Stimulated activated CD4-positive, alpha-beta T cell treated with anti-CD3 and anti-CD28 coated beads, TNF-alpha, amount 100 ng/mL, for 4 hours (primary cell): Measurements from ENCODE around the gene CREG2.

Source experiments
- DNase-seq, 3 experiments: peaks; one replicate each; pipeline ENCODE4 v3.0.0-alpha.2; 2020; ENCODE audit warnings: low read depth in 3 of 3

CREG2 gene

DNA sequence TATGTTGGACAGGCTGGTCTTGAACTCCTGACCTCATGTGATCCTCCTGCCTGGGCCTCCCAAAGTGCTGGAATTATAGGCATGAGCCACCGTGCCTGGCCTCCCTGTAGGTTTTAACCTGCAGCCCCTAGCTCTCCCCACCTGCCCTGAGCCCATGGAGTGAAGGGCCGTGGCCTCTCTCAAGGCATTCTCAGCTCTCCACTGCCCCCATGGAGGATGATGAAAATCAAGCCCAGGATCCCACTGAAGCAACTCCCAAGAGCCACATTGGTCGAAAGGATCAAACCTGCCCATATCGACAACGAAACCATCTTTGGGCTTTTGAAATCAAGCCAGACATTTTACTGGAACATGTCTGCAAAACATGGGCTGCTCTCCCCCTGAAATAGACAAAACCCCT, 22.4 kb upstream of the CREG2 start:
- DNase-seq, result no peak

DNA sequence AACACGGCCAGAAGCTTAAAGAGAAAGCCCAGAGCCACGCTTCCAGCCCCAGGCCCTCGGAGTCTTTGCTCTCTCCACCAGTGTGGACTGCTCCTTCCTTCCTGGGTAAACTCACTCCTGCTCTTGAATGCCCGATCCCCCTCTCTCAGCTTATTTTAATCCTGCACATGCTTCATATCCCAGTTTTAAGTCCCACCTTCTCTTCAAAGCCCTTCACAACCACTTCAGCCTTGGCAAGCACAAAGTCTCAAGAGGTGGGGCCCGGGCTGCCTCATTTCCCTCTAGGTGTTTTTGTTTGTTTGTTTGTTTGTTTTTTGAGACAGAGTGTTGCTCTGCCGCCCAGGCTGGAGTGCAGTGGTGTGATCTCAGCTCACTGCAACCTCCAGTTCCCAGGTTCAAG, 21.6 kb upstream of the CREG2 start:
- DNase-seq, result no peak

DNA sequence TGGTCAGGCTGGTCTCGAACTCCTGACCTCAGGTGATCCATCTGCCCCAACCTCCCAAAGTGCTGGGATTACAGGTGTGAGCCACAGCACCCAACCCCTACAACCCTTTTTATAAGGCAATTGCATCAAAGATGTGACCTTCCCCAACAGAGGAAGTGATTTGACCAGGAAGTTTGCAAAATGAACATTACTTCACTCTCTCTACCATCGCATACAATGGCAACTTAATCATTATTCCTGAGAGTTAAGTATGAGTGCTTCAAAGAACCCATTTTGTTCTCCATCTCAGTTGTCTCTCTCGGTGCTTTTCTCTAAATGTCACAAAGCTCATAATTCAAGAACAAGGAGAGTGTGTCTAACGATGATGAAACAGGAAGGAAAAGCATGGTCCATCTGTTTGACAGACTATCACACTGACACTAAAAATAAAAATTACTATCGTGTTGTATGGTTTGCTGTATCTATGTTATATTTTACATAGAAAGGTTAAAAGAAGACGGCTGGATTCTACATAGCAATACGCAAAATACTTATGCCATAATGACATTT, 18.1 kb upstream of the CREG2 start:
- no peak for DNase-seq

DNA sequence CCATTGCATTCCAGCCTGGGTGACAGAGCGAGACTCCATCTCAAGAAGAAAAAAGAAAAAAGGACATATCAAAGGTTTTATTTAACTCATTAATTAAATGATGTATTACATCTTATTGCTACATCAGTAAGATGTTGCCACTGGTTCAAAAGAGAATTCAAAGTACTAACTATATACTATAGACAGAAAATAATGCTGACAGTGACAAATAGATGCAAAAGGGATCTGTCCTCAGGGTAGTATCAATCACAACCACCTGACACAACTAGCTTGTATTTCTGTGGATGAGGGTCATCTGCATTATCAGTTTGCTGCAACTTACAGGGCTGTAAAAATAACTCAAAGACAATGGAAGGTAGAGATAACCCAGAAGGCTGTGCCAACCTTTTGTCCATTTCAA, 16.4 kb upstream of the CREG2 start:
- no peak for DNase-seq

DNA sequence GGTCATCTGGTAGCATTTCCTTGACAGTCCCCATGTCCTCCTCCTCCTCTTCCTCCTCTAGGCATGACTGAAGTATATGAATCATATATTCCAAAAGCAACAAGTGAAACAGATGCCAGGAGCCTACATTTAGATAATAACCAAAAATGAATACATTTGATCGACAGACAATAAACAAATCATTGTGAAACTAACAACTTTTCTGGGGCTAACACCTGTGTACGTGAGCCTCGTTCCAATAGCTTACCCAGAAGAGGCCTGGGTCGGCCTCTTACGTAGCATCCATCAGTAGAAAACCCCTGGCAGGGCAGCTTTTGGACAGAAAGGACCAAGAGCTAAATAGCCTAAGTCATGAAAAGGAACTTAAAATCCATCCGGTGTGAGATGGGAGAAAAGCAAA, 15.3 kb upstream of the CREG2 start:
- no peak for DNase-seq

DNA sequence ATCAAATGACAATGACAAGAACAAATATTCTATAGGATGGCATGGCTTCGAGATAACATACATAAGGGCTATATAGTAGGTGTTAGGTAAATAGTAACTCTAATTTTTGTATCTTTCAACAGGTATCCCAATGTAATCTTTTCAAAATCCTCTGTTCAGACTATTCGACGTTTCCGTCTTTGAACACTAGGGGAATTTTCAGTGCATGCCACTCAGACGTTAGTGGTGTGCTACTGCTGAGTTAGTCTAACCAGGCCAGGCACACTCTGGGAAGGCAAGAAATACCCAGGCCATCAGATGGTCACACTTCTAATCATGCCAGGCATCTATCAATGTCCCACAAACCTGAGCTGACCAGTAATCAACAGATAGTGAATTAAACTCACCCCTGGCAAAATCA, 14.6 kb upstream of the CREG2 start:
- no peak for DNase-seq

DNA sequence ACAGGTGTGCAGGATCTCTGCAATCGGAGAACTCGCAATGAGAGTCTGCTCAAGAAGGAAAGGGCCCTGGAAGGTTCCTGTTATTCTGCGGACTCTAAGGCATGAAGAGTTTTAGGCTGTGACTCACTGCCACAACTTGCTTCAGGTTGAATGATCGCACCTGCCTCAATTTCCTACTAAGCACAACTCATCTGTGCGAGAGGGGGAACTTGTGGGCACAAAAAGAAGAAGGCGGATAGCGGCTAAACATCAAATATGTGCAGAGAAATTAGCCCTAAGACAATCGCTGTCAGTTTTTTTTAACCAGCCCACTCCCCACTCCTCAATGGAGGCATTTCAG, 14.0 kb upstream of the CREG2 start:
- no peak for DNase-seq

DNA sequence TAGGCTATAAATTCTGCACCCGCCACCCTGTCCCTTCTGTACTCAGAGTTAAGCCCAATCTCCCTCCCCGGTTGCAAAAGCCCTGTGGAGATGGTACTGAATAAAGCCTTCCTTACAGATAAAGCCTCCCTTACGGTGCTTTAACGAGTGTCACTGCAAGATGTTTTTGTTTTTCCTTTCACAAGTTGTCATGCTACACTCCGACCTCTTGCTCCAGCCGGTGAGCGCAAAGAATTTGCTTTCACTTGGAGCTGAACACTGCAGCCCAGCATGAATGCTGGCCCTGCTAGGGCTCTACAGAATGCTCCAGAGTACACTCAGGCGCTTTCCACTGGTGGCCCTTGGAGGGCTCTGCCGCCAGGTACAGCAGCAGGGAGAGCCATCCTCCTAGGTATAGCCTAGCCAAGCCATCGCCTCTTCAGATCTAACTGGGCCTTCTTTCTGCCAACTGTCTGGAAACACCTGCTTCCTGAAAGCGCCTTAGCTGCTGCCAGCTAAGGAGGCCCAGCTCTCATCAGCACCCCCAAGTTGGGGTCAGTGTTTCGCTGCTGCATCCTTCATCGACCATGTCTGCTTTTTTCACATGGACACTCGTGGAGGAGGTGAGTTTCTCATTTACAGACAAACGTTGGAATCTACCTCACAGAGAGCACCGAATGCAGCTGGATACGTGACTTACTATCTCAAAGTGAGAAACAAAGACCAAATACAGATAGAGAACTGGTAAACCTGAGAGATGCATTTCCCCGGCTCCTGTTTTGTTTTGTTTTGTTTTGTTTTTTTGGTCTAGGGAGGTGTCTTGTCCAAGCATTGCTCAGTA, 13.4 kb upstream of the CREG2 start:
- no peak for DNase-seq

DNA sequence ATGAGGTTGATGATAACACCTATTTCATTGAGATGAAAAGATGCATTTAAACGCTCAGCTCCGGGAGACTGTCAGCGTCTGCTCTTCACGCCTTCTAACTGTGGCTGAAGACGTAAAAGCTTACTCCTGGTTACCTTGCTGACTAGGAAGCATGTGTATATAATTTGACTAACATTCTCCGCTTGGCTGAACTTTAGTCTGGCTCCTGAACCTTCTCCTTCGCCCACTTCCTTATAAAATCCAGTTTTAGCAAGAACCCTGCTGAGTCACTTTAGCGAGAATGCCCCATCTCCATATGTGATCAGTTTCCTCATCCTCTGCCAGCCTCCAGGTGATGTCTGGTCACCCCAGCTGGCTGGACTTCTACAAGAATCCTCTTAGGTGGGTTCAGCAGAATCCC, 12.7 kb upstream of the CREG2 start:
- no peak for DNase-seq

DNA sequence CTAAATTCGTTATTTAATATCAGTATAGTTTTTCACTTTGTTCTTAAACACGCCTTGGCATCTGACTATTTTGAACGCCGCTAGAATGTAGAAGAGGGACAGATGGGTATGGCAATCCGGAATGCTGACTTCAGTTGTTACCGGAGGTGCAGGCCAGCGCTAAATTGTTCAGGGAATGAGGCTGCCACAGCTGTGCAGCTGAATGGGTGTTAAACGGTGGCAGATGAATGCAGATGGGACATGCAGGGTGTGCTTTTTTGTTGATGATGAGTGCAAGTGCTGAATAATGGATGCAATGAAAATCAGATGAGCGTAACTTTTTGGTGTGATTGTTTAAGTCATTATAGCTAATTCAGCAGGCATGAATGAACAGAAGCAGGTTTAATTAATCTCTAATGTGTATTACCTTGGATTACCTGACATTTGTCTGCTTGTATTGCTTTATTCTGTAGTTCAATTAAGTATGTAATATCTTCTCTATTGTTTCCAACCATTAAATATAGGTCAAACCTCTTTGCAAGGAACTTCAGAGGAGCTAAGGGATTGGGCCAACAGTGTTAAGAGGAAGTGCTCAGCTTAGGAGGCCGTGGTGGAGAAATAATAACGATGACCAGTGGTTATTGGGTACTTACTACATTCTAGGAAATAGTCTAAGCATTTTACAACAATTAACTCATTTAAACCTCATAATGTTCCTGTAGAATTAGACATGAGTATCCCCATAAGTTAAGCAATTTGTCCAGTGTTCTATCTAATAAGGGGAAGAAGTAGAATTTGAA, 11.9 kb upstream of the CREG2 start:
- DNase-seq, result no peak

DNA sequence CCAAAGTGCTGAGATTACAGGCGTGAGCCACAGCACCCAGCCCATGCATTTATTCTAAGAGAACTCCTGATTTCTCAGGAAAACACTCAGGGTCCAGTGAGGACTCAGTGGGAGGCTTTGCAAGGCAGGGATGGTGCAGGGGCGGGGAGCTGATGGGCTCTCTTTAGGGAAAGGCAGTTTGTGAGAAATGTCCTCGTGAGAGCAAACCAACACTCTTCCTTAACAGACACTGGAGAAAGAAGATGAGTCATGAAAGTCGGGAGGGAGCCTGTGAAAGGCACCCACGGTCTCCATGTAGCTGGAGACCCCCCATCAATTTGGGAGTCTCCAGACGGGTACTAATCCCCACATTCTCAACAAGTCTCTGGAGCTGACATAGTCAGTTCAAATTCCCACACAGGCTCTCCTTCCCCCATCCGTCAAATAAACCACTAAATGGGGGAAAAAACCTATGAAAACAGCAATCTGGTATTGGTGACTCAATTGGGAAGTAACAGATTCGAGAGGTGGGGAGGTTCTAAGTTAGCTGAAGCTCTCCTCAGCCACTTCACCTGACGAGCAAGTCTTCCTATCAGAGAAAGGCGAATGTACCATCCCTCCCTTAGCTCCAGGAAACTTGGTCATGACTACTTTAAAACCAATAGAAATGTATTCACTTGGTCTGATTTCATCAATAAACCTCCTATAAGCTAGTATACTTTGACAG, 11.0 kb upstream of the CREG2 start:
- no peak for DNase-seq

DNA sequence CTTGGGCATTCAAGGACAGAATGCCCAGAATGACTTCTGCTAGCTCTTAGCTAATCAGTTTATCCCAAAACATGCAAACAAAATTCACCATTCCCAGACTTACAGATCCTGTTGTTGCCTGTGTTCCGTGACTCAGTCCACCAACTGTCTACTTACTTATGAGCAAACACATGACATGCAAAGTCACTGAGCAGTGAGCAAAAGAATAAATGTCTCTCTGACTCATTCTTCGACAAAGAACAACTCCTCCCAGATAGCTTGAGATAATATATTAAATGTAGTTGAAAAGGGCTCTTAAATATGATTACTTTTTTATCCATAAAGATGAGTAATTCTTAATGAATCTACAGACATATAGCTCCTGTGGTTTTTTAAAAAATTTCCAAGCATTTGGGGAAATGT, 9.0 kb upstream of the CREG2 start:
- DNase-seq, result no peak

DNA sequence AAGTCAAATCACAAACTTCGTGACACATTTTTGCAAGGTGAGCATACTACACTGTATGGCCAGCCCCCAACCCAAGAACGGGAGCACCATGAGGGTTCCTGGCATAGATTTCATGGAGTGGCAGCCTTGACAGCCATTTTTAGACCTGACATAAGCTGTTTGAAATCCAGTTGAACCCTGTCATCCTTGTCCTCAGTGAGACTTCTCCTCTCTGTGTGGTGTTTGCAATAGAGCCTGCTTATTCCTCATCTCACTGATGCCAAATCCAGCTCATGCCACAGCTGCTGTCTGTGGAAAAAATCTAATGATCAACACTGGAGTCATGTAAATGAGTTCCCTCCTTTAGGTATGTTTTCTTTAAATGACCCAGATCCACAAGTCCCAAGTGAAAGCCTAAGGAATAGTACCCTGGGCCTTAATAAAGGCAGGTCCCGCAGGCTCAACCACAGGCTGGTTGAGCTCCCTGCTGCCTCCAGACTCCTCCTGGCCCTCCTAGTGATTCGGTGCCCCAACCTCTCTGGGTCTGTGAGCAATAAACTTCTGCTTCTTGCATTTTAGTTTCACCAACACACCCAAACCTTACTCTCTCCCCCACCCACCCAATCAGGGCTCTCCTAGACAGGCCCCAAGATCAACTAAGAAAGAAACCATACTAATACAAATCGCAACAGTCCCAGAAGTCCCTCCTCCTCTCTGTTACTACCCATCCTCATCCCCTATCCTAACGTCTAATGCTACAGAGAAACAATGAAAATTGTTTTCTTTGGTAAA, 8.4 kb upstream of the CREG2 start:
- DNase-seq, result no peak

DNA sequence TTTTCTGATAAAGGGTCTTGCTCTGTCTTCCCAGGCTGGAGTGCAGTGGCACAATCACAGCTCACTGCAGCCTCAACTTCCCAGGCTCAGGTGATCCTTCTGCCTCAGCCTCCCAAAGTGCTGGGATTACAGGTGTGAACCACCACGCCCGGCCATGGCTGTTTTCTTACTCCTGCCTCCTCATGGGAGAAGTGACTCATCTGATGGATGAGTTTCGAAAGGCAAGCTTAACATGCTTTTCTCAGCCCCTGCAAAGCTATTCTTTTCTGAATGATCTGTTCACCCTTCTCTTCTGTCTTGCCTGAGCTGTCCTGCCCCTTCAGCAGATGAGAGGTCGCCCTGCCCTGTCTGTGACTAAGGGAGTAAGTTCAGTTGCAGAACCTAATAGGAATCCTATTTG, 929 bp upstream of the CREG2 start:
- DNase-seq, result no peak

DNA sequence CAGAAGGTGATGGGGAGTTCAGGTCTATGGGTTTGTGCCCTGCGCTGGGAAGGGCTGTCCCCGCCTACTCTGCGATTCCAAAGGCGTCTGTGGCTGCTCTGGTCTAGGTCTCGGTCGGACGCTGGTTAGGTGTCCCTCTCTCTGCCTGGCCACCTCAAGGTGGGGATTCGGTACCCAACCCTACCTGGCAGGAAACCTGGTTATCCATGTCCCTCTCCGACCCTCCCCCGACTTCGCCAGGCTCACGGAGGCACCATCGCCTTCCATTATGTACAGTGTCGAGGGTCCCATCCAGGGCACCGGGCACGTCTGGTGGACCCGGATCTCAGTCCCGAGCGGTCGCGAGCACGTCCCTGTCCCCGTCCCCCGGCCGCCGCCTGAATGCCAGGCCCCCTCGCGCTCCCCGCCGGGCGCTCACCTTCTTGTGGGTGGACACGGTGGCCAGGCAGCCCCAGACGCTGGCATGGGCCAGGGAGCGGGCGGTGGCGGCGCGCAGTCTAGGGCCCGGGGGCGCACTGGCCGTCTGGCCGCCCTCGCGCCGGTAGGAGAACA, 628 bp downstream of the CREG2 start:
- no peak for DNase-seq

DNA sequence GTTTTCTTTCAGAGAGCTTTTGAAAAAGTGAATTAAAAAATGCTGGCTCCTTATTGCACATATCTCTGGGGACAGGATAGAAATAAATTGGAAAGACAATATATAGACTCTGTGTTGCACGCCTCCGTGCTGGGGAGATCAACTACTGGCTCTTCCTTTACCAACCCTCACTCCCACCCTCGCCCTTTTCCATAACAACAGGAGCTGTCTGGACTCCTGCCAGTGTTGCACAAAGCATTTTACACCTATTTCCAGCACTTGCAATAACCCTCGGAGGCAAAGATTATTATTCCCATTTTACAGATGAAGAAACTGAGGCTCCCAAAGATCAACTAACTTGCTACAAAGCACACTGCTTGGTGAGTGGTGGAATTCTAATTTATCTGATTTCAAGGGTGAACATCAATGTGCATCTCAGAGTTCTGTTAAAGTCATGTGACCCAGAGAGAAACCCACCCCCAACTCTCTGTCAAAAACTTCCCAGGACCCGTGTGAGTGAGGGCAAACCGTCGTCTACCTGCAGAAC, 4.2 kb downstream of the CREG2 start:
- no peak for DNase-seq

DNA sequence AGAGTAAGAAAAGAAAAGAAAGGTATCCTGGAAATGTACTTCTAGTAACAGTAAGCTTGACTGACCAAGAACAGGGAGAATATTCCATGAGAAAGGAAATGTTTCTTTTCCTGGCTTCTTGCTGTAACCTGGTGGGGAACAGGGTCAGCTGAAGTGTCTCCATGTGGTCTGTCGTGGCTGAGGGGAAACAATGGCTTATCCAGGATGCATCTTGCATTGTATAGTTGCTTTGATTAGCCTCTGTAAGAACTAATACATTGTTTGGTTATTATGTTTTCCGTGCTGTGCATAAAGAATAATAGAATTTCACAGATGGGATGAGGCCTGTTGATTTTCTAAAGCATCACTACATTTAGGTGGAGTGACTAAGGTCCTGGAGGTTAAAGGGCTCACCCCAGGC, 4.9 kb downstream of the CREG2 start:
- no peak for DNase-seq

DNA sequence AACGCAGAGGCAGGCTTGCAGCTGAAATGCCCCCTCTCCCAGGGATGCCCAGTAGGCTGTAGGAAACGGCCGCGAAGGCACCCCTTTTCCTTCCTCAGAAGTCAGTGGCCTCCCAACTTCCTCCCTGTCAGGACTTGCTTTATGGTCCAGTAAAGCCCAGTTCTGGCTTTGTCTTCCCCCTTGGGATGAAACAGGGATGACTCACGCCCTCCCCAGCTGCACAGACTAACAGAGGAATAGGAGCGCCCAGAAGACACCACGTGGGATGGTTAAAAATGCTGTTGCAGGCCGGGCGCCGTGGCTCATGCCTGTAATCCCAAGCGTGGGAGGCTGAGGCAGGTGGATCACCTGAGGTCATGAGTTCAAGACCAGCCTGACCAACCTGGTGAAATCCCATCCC, 6.9 kb downstream of the CREG2 start:
- no peak for DNase-seq

DNA sequence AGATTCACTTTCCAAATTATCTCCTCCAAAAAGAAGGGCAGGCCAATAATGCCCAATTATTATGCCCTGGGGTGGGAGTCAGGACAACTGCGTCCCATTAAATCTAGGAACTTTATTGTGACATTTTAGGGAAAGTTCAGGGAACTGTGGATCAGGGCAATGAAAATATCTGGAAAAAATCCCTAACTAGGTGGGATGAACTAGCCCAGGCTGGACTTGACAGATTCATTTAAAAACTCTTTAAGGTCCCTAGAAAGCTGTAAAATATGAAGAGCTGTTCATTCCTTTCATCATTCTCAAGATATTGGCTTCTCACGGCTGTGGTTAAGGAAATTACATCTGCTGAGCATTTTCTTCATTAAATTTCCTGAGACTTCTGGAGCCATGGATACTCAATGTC, 8.2 kb downstream of the CREG2 start:
- DNase-seq, result no peak

DNA sequence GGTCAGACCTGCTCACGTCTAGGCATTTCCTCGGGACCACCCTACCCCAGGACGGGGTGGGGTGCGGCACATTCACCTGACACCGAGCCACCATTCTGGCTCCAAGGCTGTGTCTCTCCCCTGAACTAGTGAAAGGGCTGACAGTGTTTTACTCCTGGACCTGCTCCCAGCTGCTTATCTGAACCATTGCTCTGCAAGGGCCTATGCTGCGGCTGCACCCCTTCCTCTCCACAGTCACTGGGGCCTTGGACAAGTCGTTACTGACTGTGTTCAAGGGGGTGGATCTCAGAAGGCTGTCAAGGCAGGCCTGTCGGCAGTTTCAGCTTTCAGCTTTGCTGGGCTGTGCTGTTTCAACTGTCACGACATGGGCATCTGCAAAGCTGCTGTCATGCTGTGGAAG, 11.7 kb downstream of the CREG2 start:
- no peak for DNase-seq

DNA sequence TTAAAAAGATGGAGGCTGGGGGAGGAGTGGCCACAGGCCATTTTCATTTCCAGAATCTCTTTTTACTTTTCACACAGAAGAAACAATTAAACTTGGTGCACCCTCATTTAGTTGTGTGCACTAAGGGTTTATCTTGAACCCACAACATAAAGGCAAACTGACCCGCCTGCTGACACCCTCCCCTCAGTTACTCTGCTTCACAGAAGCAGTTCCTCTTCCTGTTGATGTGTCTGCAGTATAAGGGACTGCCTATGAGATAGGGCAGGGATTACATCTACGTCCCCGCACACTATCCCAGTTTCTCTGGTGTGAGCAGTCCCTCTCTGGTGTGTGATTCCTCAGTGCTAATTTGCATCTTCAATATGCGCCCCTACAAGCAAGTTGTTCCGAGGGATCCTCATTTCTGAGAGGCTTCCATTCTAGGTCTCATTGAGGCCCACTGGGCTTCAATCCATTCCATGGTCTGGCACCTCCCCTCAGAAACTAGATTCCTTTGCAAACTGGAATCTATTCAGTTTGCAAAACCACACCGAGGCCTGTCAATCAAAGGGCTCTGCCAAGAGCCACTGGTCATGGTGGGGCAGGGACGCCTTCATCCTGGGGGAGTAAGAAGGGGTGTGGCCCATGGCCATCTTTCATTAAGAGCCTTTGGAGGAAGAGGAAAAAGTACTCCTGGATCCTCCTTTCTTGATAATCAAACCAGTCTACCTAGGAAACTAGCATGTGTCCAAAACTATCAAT, 12.3 kb downstream of the CREG2 start:
- no peak for DNase-seq
